ENCODE measurements around the gene HOOK2.

HOOK2 gene

DNA sequence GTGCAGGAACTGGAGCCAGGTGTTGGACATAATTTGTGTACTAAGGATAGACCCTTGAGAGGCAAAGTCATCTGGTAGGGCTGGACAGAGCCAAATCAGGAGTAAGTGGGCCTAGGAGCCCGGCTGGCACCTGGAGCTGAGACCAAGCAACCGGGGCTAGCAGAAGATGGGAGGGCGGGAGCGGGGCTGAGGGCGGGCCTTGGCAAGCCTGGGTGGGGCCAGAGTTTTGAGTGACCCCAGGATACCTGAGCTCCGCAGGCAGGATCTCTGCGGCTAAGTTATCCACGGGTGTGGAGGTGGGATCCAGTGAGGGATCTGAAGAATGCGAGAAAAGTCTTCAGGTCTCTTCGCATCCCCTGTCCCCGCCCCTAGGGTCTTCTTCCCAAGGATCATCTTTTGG lies 8.2 kb downstream of the HOOK2 start:
- Histone ChIP-seq H3K27ac (ENCODE audit: extremely low read depth, low read depth, low read length) (no peak overlapping the region), H3K4me1 (ENCODE audit: control insufficient read depth, insufficient read depth, low read length) (no peaks in the 10 kb centered on the region), H3K4me3 (ENCODE audit: low read depth, low read length) (no peak overlapping the region), H3K9me3 (ENCODE audit: control insufficient read depth, insufficient read depth, low read depth, low read length) (no peaks in the 10 kb centered on the region), H3K36me3 (ENCODE audit: control insufficient read depth in 2 of 2, insufficient read depth in 1 of 2, low read length in 2 of 2) (peaks cover 0 to 41% of the 10 kb centered on the region in 2 experiments; a peak in 2 of 3 replicates)
- TF ChIP-seq HOXD13 (CRISPR knock-in tag; IDR thresholded peaks at IDR 0.05; ENCODE audit: borderline replicate concordance) = no peak
- no peak for TF ChIP-seq GLIS1 (tag by site-specific recombination; IDR thresholded peaks at IDR 0.05)
- no peak for TF ChIP-seq KLF1 (tag by site-specific recombination; IDR thresholded peaks at IDR 0.05)
- no peak for TF ChIP-seq IKZF3 (tag by site-specific recombination; IDR thresholded peaks at IDR 0.05)
- no peak for TF ChIP-seq SP3 (tag by site-specific recombination; IDR thresholded peaks at IDR 0.05)
- TF ChIP-seq ZNF571 (tag by site-specific recombination; IDR thresholded peaks at IDR 0.05) = no peak
- TF ChIP-seq ZNF366 (tag by site-specific recombination; conservative IDR thresholded peaks at IDR 0.05) = no peak
- TF ChIP-seq ZNF292 (tag by site-specific recombination; IDR thresholded peaks at IDR 0.05; ENCODE audit: borderline replicate concordance, low read depth) = no peak
- no peak for TF ChIP-seq ZNF350 (tag by site-specific recombination; IDR thresholded peaks at IDR 0.05)
- TF ChIP-seq ZFHX2 (tag by site-specific recombination; conservative IDR thresholded peaks at IDR 0.05) = no peak
- TF ChIP-seq ZXDB (tag by site-specific recombination; IDR thresholded peaks at IDR 0.05) = no peak
- TF ChIP-seq, protein P1, sequence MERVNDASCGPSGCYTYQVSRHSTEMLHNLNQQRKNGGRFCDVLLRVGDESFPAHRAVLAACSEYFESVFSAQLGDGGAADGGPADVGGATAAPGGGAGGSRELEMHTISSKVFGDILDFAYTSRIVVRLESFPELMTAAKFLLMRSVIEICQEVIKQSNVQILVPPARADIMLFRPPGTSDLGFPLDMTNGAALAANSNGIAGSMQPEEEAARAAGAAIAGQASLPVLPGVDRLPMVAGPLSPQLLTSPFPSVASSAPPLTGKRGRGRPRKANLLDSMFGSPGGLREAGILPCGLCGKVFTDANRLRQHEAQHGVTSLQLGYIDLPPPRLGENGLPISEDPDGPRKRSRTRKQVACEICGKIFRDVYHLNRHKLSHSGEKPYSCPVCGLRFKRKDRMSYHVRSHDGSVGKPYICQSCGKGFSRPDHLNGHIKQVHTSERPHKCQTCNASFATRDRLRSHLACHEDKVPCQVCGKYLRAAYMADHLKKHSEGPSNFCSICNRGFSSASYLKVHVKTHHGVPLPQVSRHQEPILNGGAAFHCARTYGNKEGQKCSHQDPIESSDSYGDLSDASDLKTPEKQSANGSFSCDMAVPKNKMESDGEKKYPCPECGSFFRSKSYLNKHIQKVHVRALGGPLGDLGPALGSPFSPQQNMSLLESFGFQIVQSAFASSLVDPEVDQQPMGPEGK (tag by site-specific recombination; IDR thresholded peaks at IDR 0.05) = no peak
- TF ChIP-seq ZNF624 (tag by site-specific recombination; IDR thresholded peaks at IDR 0.05) = no peak
- TF ChIP-seq ZNF211 (tag by site-specific recombination; IDR thresholded peaks at IDR 0.05; ENCODE audit: low read depth) = no peak
- TF ChIP-seq HOXA7 (CRISPR knock-in tag; IDR thresholded peaks at IDR 0.05; ENCODE audit: borderline replicate concordance) = no peak
- TF ChIP-seq, protein P2, sequence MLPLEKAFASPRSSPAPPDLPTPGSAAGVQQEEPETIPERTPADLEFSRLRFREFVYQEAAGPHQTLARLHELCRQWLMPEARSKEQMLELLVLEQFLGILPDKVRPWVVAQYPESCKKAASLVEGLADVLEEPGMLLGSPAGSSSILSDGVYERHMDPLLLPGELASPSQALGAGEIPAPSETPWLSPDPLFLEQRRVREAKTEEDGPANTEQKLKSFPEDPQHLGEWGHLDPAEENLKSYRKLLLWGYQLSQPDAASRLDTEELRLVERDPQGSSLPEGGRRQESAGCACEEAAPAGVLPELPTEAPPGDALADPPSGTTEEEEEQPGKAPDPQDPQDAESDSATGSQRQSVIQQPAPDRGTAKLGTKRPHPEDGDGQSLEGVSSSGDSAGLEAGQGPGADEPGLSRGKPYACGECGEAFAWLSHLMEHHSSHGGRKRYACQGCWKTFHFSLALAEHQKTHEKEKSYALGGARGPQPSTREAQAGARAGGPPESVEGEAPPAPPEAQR (tag by site-specific recombination; IDR thresholded peaks at IDR 0.05) = no peak
- TF ChIP-seq, protein P3, sequence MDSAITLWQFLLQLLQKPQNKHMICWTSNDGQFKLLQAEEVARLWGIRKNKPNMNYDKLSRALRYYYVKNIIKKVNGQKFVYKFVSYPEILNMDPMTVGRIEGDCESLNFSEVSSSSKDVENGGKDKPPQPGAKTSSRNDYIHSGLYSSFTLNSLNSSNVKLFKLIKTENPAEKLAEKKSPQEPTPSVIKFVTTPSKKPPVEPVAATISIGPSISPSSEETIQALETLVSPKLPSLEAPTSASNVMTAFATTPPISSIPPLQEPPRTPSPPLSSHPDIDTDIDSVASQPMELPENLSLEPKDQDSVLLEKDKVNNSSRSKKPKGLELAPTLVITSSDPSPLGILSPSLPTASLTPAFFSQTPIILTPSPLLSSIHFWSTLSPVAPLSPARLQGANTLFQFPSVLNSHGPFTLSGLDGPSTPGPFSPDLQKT (IDR thresholded peaks at IDR 0.05; ENCODE audit: borderline replicate concordance, low read depth, low read length) = no peak
- TF ChIP-seq, protein P4, sequence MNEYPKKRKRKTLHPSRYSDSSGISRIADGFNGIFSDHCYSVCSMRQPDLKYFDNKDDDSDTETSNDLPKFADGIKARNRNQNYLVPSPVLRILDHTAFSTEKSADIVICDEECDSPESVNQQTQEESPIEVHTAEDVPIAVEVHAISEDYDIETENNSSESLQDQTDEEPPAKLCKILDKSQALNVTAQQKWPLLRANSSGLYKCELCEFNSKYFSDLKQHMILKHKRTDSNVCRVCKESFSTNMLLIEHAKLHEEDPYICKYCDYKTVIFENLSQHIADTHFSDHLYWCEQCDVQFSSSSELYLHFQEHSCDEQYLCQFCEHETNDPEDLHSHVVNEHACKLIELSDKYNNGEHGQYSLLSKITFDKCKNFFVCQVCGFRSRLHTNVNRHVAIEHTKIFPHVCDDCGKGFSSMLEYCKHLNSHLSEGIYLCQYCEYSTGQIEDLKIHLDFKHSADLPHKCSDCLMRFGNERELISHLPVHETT (tag by site-specific recombination; IDR thresholded peaks at IDR 0.05) = no peak
- ChIA-PET POLR2A (interaction anchor here (1.0 to 3.1 kb wide), 2 partner anchors 25 to 83 kb away, joined by 3 to 28 read pairs; partner anchors contain the start of gene JUNB), CTCF (interaction anchor here (0.5 to 14.1 kb wide), 14 partner anchors 7 to 883 kb away, joined by 3 to 386 read pairs (median 10); partner anchors contain the start of genes JUNB, PRDX2, RNASEH2A and THSD8)

DNA sequence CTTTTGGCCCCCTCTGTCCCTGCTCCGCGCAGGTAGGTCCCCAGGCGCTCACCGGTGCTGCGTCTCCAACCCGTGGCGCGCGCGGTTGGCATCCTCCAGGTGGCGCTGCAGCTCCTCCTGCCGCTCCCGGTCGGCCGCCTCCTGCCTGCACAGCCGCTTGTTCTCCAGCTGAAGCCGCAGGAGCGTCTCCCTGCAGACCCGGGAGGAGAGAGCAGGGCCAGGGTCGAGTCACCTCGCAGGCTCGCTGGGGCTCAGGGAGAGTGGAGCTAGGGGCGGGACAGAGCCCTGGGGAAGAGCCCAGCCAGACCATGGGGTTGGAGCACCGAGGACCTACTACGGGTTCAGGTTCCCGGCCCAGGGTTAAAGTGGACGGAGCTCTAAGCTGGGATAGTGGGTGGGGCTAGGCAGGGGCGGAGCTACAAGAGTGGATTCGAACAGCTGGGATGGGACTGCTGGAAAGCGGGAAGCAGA lies 9.3 kb downstream of the HOOK2 start:
- Histone ChIP-seq H3K4me1 (ENCODE audit: control insufficient read depth, insufficient read depth, low read length) (no peaks in the 10 kb centered on the region), H3K36me3 (ENCODE audit: control insufficient read depth in 2 of 2, insufficient read depth in 1 of 2, low read length in 2 of 2) (peaks cover 0 to 39% of the 10 kb centered on the region in 2 experiments; a peak in 2 of 3 replicates), H3K9me3 (ENCODE audit: control insufficient read depth, insufficient read depth, low read depth, low read length) (no peaks in the 10 kb centered on the region), H3K4me3 (ENCODE audit: low read depth, low read length) (peak overlapping the region; percentile 44), H3K27ac (ENCODE audit: extremely low read depth, low read depth, low read length) (no peak overlapping the region)
- POLR2A ChIA-PET = interaction anchor here (0.6 to 3.1 kb wide), 9 partner anchors 9 to 1054 kb away, joined by 3 to 28 read pairs (median 5); partner anchors contain the start of gene JUNB
- CTCF ChIA-PET = interaction anchor here (0.5 to 14.1 kb wide), 28 partner anchors 8 to 167 kb away, joined by 3 to 386 read pairs (median 6); partner anchors contain the start of genes FARSA, FBXW9, JUNB and PRDX2
- TF ChIP-seq, protein P5, sequence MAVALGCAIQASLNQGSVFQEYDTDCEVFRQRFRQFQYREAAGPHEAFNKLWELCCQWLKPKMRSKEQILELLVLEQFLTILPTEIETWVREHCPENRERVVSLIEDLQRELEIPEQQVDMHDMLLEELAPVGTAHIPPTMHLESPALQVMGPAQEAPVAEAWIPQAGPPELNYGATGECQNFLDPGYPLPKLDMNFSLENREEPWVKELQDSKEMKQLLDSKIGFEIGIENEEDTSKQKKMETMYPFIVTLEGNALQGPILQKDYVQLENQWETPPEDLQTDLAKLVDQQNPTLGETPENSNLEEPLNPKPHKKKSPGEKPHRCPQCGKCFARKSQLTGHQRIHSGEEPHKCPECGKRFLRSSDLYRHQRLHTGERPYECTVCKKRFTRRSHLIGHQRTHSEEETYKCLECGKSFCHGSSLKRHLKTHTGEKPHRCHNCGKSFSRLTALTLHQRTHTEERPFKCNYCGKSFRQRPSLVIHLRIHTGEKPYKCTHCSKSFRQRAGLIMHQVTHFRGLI (tag by site-specific recombination; IDR thresholded peaks at IDR 0.05) = no peak; the same call in 1 of the 2 replicates
- no peak for TF ChIP-seq ZNF596 (tag by site-specific recombination; IDR thresholded peaks at IDR 0.05)
- peak; percentile 40; the same call in 1 of the 2 replicates for TF ChIP-seq ZNF654 (tag by site-specific recombination; IDR thresholded peaks at IDR 0.05; ENCODE audit: low read depth)
- 0 out of 2 replicates have a peak, but pooled peaks have one; percentile 30 for TF ChIP-seq ZXDB (tag by site-specific recombination; IDR thresholded peaks at IDR 0.05)
- TF ChIP-seq ZNF76 (tag by site-specific recombination; IDR thresholded peaks at IDR 0.05; ENCODE audit: borderline replicate concordance, low read depth) = 0 out of 2 replicates have a peak, but pooled peaks have one; percentile 11
- TF ChIP-seq, protein P6, sequence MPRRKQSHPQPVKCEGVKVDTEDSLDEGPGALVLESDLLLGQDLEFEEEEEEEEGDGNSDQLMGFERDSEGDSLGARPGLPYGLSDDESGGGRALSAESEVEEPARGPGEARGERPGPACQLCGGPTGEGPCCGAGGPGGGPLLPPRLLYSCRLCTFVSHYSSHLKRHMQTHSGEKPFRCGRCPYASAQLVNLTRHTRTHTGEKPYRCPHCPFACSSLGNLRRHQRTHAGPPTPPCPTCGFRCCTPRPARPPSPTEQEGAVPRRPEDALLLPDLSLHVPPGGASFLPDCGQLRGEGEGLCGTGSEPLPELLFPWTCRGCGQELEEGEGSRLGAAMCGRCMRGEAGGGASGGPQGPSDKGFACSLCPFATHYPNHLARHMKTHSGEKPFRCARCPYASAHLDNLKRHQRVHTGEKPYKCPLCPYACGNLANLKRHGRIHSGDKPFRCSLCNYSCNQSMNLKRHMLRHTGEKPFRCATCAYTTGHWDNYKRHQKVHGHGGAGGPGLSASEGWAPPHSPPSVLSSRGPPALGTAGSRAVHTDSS (tag by site-specific recombination; IDR thresholded peaks at IDR 0.05) = no peak
- peak; percentile 52; the same call in 1 of the 2 replicates for TF ChIP-seq ZBTB20 (tag by site-specific recombination; IDR thresholded peaks at IDR 0.05)
- no peak for TF ChIP-seq KLF16 (tag by site-specific recombination; IDR thresholded peaks at IDR 0.05)

Data from HEK293 (cell line).